ENCODE measurements around the gene WIPF1.

DNA sequence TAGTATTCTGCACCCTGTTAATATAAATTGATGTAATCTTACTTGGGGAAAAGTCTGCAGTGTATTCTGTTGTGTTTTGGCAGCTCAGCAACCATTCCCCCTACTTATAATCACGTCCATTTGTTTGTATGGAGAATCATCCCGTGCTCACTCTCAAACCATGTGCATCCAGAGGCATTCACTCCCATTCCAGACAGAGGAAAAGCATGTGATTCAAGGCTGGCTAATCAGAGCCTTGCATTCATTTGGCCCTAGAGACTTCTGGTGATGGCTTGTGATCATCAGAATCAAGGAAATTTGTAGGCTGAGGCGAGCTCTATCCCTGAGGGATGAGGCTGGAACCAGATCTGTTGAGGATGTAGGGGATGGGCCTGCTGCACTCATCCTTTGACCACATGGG lies 5.1 kb upstream of the WIPF1 start:
- TF ChIP-seq, protein P1, sequence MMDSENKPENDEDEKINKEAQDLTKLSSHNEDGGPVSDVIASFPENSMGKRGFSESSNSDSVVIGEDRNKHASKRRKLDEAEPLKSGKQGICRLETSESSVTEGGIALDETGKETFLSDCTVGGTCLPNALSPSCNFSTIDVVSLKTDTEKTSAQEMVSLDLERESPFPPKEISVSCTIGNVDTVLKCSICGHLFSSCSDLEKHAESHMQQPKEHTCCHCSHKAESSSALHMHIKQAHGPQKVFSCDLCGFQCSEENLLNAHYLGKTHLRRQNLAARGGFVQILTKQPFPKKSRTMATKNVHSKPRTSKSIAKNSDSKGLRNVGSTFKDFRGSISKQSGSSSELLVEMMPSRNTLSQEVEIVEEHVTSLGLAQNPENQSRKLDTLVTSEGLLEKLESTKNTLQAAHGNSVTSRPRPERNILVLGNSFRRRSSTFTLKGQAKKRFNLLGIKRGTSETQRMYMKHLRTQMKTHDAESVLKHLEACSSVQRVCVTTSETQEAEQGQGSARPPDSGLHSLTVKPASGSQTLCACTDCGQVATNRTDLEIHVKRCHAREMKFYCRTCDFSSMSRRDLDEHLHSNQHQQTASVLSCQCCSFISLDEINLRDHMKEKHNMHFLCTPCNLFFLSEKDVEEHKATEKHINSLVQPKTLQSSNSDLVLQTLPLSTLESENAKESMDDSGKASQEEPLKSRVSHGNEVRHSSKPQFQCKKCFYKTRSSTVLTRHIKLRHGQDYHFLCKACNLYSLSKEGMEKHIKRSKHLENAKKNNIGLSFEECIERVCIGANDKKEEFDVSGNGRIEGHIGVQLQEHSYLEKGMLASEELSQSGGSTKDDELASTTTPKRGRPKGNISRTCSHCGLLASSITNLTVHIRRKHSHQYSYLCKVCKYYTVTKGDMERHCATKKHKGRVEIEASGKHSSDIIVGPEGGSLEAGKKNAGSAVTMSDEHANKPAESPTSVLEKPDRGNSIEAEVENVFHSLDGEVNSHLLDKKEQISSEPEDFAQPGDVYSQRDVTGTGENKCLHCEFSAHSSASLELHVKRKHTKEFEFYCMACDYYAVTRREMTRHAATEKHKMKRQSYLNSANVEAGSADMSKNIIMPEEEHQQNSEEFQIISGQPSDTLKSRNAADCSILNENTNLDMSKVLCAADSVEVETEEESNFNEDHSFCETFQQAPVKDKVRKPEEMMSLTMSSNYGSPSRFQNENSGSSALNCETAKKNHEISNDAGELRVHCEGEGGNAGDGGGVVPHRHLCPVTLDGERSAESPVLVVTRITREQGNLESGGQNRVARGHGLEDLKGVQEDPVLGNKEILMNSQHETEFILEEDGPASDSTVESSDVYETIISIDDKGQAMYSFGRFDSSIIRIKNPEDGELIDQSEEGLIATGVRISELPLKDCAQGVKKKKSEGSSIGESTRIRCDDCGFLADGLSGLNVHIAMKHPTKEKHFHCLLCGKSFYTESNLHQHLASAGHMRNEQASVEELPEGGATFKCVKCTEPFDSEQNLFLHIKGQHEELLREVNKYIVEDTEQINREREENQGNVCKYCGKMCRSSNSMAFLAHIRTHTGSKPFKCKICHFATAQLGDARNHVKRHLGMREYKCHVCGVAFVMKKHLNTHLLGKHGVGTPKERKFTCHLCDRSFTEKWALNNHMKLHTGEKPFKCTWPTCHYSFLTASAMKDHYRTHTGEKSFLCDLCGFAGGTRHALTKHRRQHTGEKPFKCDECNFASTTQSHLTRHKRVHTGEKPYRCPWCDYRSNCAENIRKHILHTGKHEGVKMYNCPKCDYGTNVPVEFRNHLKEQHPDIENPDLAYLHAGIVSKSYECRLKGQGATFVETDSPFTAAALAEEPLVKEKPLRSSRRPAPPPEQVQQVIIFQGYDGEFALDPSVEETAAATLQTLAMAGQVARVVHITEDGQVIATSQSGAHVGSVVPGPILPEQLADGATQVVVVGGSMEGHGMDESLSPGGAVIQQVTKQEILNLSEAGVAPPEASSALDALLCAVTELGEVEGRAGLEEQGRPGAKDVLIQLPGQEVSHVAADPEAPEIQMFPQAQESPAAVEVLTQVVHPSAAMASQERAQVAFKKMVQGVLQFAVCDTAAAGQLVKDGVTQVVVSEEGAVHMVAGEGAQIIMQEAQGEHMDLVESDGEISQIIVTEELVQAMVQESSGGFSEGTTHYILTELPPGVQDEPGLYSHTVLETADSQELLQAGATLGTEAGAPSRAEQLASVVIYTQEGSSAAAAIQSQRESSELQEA (CRISPR knock-in tag; IDR thresholded peaks at IDR 0.05; ENCODE audit: not compliant biosample characterization): no peak
- no peak for TF ChIP-seq PHF21A (CRISPR knock-in tag; IDR thresholded peaks at IDR 0.05)
- TF ChIP-seq, protein P2, sequence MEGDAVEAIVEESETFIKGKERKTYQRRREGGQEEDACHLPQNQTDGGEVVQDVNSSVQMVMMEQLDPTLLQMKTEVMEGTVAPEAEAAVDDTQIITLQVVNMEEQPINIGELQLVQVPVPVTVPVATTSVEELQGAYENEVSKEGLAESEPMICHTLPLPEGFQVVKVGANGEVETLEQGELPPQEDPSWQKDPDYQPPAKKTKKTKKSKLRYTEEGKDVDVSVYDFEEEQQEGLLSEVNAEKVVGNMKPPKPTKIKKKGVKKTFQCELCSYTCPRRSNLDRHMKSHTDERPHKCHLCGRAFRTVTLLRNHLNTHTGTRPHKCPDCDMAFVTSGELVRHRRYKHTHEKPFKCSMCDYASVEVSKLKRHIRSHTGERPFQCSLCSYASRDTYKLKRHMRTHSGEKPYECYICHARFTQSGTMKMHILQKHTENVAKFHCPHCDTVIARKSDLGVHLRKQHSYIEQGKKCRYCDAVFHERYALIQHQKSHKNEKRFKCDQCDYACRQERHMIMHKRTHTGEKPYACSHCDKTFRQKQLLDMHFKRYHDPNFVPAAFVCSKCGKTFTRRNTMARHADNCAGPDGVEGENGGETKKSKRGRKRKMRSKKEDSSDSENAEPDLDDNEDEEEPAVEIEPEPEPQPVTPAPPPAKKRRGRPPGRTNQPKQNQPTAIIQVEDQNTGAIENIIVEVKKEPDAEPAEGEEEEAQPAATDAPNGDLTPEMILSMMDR (CRISPR knock-in tag; IDR thresholded peaks at IDR 0.05): no peak
- no peak for TF ChIP-seq ZNF17 (CRISPR knock-in tag; IDR thresholded peaks at IDR 0.05)
- no peak for TF ChIP-seq SIX1 (CRISPR knock-in tag; IDR thresholded peaks at IDR 0.05; ENCODE audit: borderline replicate concordance)
- TF ChIP-seq HCFC1 (IDR thresholded peaks at IDR 0.05; ENCODE audit: low read depth, low read length): no peak
- TF ChIP-seq GATAD2A (CRISPR knock-in tag; IDR thresholded peaks at IDR 0.05): no peak
- TF ChIP-seq CBX2 (IDR thresholded peaks at IDR 0.05; ENCODE audit: low read depth, low read length): no peak
- no peak for TF ChIP-seq CBX2 (CRISPR knock-in tag; IDR thresholded peaks at IDR 0.05; ENCODE audit: low read depth)
